Activated CD8-positive, alpha-beta memory T cell treated with anti-CD3 and anti-CD28 coated beads, Interleukin-2, amount 50 U/mL, for 24 hours (primary cell): ENCODE measurements around the gene TOMM22.

Experiments
- DNase-seq: peaks from one replicate; pipeline ENCODE4 v3.0.0-alpha.2; 2020; ENCODE audit errors: extremely low read depth

The TOMM22 gene

GRCh38 chr22:38715176-38715764 is 33.5 kb downstream of the TOMM22 start:
- no peak for DNase-seq

- no peak for DNase-seq
Observed at GRCh38 chr22:38715852-38716251, 34.1 kb downstream of the TOMM22 start.

- no peak for DNase-seq
Observed at GRCh38 chr22:38716271-38716670, 34.5 kb downstream of the TOMM22 start.

- DNase-seq: no peak
Observed at GRCh38 chr22:38716826-38717225, 35.1 kb downstream of the TOMM22 start.

- DNase-seq: no peak
Observed at GRCh38 chr22:38717244-38717643, 35.5 kb downstream of the TOMM22 start.

- no peak for DNase-seq
Observed at GRCh38 chr22:38718414-38718813, 36.7 kb downstream of the TOMM22 start.

- no peak for DNase-seq
Observed at GRCh38 chr22:38719196-38719595, 37.4 kb downstream of the TOMM22 start.

- no peak for DNase-seq
Observed at GRCh38 chr22:38720350-38720749, 38.6 kb downstream of the TOMM22 start.

GRCh38 chr22:38721551-38721950 is 39.8 kb downstream of the TOMM22 start:
- DNase-seq: no peak

GRCh38 chr22:38724176-38724575 is 42.4 kb downstream of the TOMM22 start:
- DNase-seq: no peak

- no peak for DNase-seq
Observed at GRCh38 chr22:38724926-38725571, 43.3 kb downstream of the TOMM22 start.

GRCh38 chr22:38725900-38726655 is 44.3 kb downstream of the TOMM22 start:
- no peak for DNase-seq

GRCh38 chr22:38727123-38727522 is 45.4 kb downstream of the TOMM22 start:
- no peak for DNase-seq

GRCh38 chr22:38727530-38728451 is 46.0 kb downstream of the TOMM22 start:
- DNase-seq: no peak

- no peak for DNase-seq
Observed at GRCh38 chr22:38728871-38729796, 47.4 kb downstream of the TOMM22 start.

GRCh38 chr22:38729946-38730345 is 48.2 kb downstream of the TOMM22 start:
- DNase-seq: no peak

- no peak for DNase-seq
Observed at GRCh38 chr22:38730411-38730871, 48.7 kb downstream of the TOMM22 start.

GRCh38 chr22:38731703-38732161 is 50.0 kb downstream of the TOMM22 start:
- no peak for DNase-seq

- no peak for DNase-seq
Observed at GRCh38 chr22:38732251-38732815, 50.6 kb downstream of the TOMM22 start.

- DNase-seq: no peak
Observed at GRCh38 chr22:38733329-38733723, 51.6 kb downstream of the TOMM22 start.
